Skeletal muscle tissue (tissue), 4 donors: ENCODE measurements around the gene NUP214. TPM values are rescaled to one million over a fixed set of nuclear protein-coding genes. Genes with fewer than 3 reads are reported as not detected.

Experiments used
- H3K27ac ChIP-seq: one replicate; pipeline ENCODE4 v1.7.0; 2013; ENCODE audit warnings: mild to moderate bottlenecking, low read depth, low read length, inconsistent platforms
- H3K27me3 ChIP-seq, 3 donors: one replicate each; pipeline ENCODE4 v1.7.0; 2013; ENCODE audit warnings: low read length in 3 of 3; ENCODE audit not compliant: control insufficient read depth in 3 of 3, insufficient read depth in 3 of 3
- H3K36me3 ChIP-seq, 3 donors: one replicate each; pipeline ENCODE4 v1.7.0; 2013; ENCODE audit warnings: low read length in 3 of 3; ENCODE audit not compliant: control insufficient read depth in 3 of 3, insufficient read depth in 3 of 3
- H3K4me1 ChIP-seq, 3 donors: one replicate each; pipeline ENCODE4 v1.7.0; 2013; ENCODE audit warnings: low read length in 3 of 3, mild to moderate bottlenecking in 3 of 3; ENCODE audit not compliant: control insufficient read depth in 3 of 3, insufficient read depth in 3 of 3
- H3K4me3 ChIP-seq, 3 donors: one replicate each; pipeline ENCODE4 v1.7.0; 2013; ENCODE audit warnings: low read length in 3 of 3
- H3K9ac ChIP-seq, 3 donors: one replicate each; pipeline ENCODE4 v1.7.0; 2013; ENCODE audit warnings: low read length in 3 of 3, mild to moderate bottlenecking in 3 of 3, moderate library complexity in 2 of 3, low read depth in 1 of 3
- H3K9me3 ChIP-seq, 3 donors: one replicate each; pipeline ENCODE4 v1.7.0; 2013; ENCODE audit warnings: low read length in 3 of 3; ENCODE audit not compliant: control insufficient read depth in 3 of 3
- total RNA-seq: library from RNA; depleted of rRNA; stranded (reverse); fragments of >200 nt; gene quantifications from one replicate; pipeline ENCODE4 v1.2.3, GENCODE V29; 2014
- donor health status: Osteomylitis.

The NUP214 gene
- total RNA-seq, 1 donor from 2014 or later = 20.9 TPM

GRCh38 chr9:131252120-131252519 is 126.7 kb downstream of the NUP214 start:
- H3K4me3 ChIP-seq = no peak overlapping the region
- H3K27ac ChIP-seq = no peak overlapping the region
- peak overlapping the region in 1 of 3 donors; percentile 16 for H3K9ac ChIP-seq
- H3K27me3 ChIP-seq = no peaks in the 10 kb centered on the region
- peaks cover 29 to 37% (median 31%) of the 10 kb centered on the region in 3 donors for H3K4me1 ChIP-seq
- no peaks in the 10 kb centered on the region for H3K36me3 ChIP-seq
- H3K9me3 ChIP-seq = no peaks in the 10 kb centered on the region

GRCh38 chr9:131253891-131254491 is 128.6 kb downstream of the NUP214 start:
- H3K9me3 ChIP-seq = no peaks in the 10 kb centered on the region
- peaks cover 0 to 4% (median 4%) of the 10 kb centered on the region in 3 donors for H3K36me3 ChIP-seq
- H3K27me3 ChIP-seq = no peaks in the 10 kb centered on the region
- peak overlapping the region; percentile 84 for H3K27ac ChIP-seq
- H3K4me3 ChIP-seq = peak overlapping the region in 1 of 3 donors; percentile 35
- H3K9ac ChIP-seq = peak overlapping the region in 2 of 3 donors; percentile 6 to 64
- H3K4me1 ChIP-seq = peaks cover 33 to 49% (median 42%) of the 10 kb centered on the region in 3 donors

- H3K4me1 ChIP-seq = peaks cover 33 to 49% (median 42%) of the 10 kb centered on the region in 3 donors
- peak overlapping the region in 1 of 3 donors; percentile 6 for H3K9ac ChIP-seq
- peaks cover 5 to 9% (median 9%) of the 10 kb centered on the region in 3 donors for H3K36me3 ChIP-seq
- H3K4me3 ChIP-seq = no peak overlapping the region
- no peaks in the 10 kb centered on the region for H3K27me3 ChIP-seq
- H3K9me3 ChIP-seq = no peaks in the 10 kb centered on the region
- peak overlapping the region; percentile 84 for H3K27ac ChIP-seq
Observed at GRCh38 chr9:131254626-131255025, 129.2 kb downstream of the NUP214 start.

GRCh38 chr9:131255676-131256197 is 130.4 kb downstream of the NUP214 start:
- Histone ChIP-seq H3K4me3 (peak overlapping the region; percentile 2 to 68 (median 30)), H3K9ac (peak overlapping the region; percentile 53 to 70 (median 63))

GRCh38 chr9:131257266-131258025 is 132.1 kb downstream of the NUP214 start:
- no peaks in the 10 kb centered on the region for H3K9me3 ChIP-seq

More at GRCh38 chr9:131255676-131256197, 130.4 kb downstream of the NUP214 start:
- peaks cover 15 to 19% (median 19%) of the 10 kb centered on the region in 3 donors for H3K36me3 ChIP-seq
- no peaks in the 10 kb centered on the region for H3K9me3 ChIP-seq
- peaks cover 33 to 49% (median 42%) of the 10 kb centered on the region in 3 donors for H3K4me1 ChIP-seq
- H3K27ac ChIP-seq = peak overlapping the region; percentile 84
- H3K27me3 ChIP-seq = no peaks in the 10 kb centered on the region

GRCh38 chr9:131258186-131258585 is 132.8 kb downstream of the NUP214 start:
- no peaks in the 10 kb centered on the region for H3K9me3 ChIP-seq
- H3K4me1 ChIP-seq = peaks cover 33 to 49% (median 42%) of the 10 kb centered on the region in 3 donors
- peak overlapping the region; percentile 30 for H3K27ac ChIP-seq
- peaks cover 22 to 30% (median 23%) of the 10 kb centered on the region in 3 donors for H3K36me3 ChIP-seq
- no peak overlapping the region for H3K4me3 ChIP-seq
- no peaks in the 10 kb centered on the region for H3K27me3 ChIP-seq
- H3K9ac ChIP-seq = no peak overlapping the region

More at GRCh38 chr9:131257266-131258025, 132.1 kb downstream of the NUP214 start:
- no peak overlapping the region for H3K9ac ChIP-seq
- no peak overlapping the region for H3K27ac ChIP-seq
- no peak overlapping the region for H3K4me3 ChIP-seq
- H3K4me1 ChIP-seq = peaks cover 33 to 49% (median 42%) of the 10 kb centered on the region in 3 donors
- H3K27me3 ChIP-seq = no peaks in the 10 kb centered on the region
- H3K36me3 ChIP-seq = peaks cover 22 to 28% (median 23%) of the 10 kb centered on the region in 3 donors

- H3K36me3 ChIP-seq = peaks cover 22 to 30% (median 23%) of the 10 kb centered on the region in 3 donors
- H3K9me3 ChIP-seq = no peaks in the 10 kb centered on the region
- no peaks in the 10 kb centered on the region for H3K27me3 ChIP-seq
- H3K27ac ChIP-seq = peak overlapping the region; percentile 30
- no peak overlapping the region for H3K4me3 ChIP-seq
- peaks cover 33 to 46% (median 42%) of the 10 kb centered on the region in 3 donors for H3K4me1 ChIP-seq
- peak overlapping the region in 1 of 3 donors; percentile 16 for H3K9ac ChIP-seq
Observed at GRCh38 chr9:131258698-131259431, 133.5 kb downstream of the NUP214 start.

GRCh38 chr9:131259432-131259898 is 134.1 kb downstream of the NUP214 start:
- Histone ChIP-seq H3K36me3 (peaks cover 22 to 32% (median 26%) of the 10 kb centered on the region in 3 donors), H3K27ac (no peak overlapping the region), H3K9ac (no peak overlapping the region), H3K4me1 (peaks cover 34 to 46% (median 42%) of the 10 kb centered on the region in 3 donors), H3K4me3 (no peak overlapping the region), H3K27me3 (no peaks in the 10 kb centered on the region), H3K9me3 (no peaks in the 10 kb centered on the region)

- H3K4me1 ChIP-seq = peaks cover 29 to 42% (median 38%) of the 10 kb centered on the region in 3 donors
- H3K9ac ChIP-seq = no peak overlapping the region
- H3K4me3 ChIP-seq = no peak overlapping the region
- no peaks in the 10 kb centered on the region for H3K9me3 ChIP-seq
- no peaks in the 10 kb centered on the region for H3K27me3 ChIP-seq
- no peak overlapping the region for H3K27ac ChIP-seq
- H3K36me3 ChIP-seq = peaks cover 22 to 32% (median 26%) of the 10 kb centered on the region in 3 donors
Observed at GRCh38 chr9:131259916-131260597, 134.7 kb downstream of the NUP214 start.
